Activated CD4-positive, alpha-beta T cell treated with anti-CD3 and anti-CD28 coated beads for 36 hours (primary cell): ENCODE data around the gene LIN28B. TPM values are rescaled to one million over a fixed set of nuclear protein-coding genes. Genes with fewer than 3 reads are reported as not detected.
"Not testable (repeated sequence)": the region's sequence is repeated elsewhere in the genome, so short reads cannot be mapped to it uniquely, and the experiment has no call there.

ENCODE experiments used
- ATAC-seq: fragments of 200-7000 bp; cut with Tn5 transposase; one replicate; pipeline ENCODE4 v1.10.0; 2021; ENCODE audit warnings: mild to moderate bottlenecking, moderate library complexity
- CTCF ChIA-PET: fragments of 350-600 bp; sonication (Branson Sonifier 250); formaldehyde crosslinking; loops from one replicate; lab custom pipeline; 2021; ENCODE audit warnings: antibody characterized with exemption; lab: Charles Lee
- POLR2A ChIA-PET: fragments of 350-600 bp; sonication (Branson Sonifier 250); formaldehyde crosslinking; loops from one replicate; lab custom pipeline; 2021; ENCODE audit warnings: antibody characterized with exemption, inconsistent platforms; lab: Charles Lee
- DNase-seq: peaks from one replicate; pipeline ENCODE4 v3.0.0-alpha.2; 2020
- H3K27ac Mint-ChIP-seq: one replicate; pipeline ENCODE4 v1.8.0; 2021; ENCODE audit warnings: mixed read lengths
- H3K27me3 Mint-ChIP-seq: one replicate; pipeline ENCODE4 v1.8.0; 2021; ENCODE audit warnings: mixed read lengths
- H3K36me3 Mint-ChIP-seq: one replicate; pipeline ENCODE4 v1.8.0; 2021; ENCODE audit warnings: low read depth, mixed read lengths
- H3K4me1 Mint-ChIP-seq: one replicate; pipeline ENCODE4 v1.8.0; 2021; ENCODE audit warnings: mixed read lengths
- H3K4me3 Mint-ChIP-seq: one replicate; pipeline ENCODE4 v1.8.0; 2021; ENCODE audit warnings: mild to moderate bottlenecking, moderate library complexity, mixed read lengths
- H3K9me3 Mint-ChIP-seq: one replicate; pipeline ENCODE4 v1.8.0; 2021; ENCODE audit warnings: low read depth, mixed read lengths
- intact Hi-C, 2 experiments: fragments of 100-400 bp; cut with DNase I in 1 of 2; cut with micrococcal nuclease in 1 of 2; formaldehyde crosslinking; loops; one replicate each; pipeline versions ENCODE4 v1.14.2 to v1.15.1; 2022 to 2024; cut with DNase I, micrococcal nuclease
- total RNA-seq, 2 experiments: library from RNA; stranded (reverse); gene quantifications; one replicate each; pipeline ENCODE4 v1.2.3, GENCODE V29; 2021

The LIN28B gene
- total RNA-seq, 2 experiments from 2014 or later, result not detected

- no peak overlapping the region for H3K4me3 Mint-ChIP-seq
These were observed 33.2 kb downstream of the LIN28B start for GRCh38 chr6:104990085-104990484.

DNA sequence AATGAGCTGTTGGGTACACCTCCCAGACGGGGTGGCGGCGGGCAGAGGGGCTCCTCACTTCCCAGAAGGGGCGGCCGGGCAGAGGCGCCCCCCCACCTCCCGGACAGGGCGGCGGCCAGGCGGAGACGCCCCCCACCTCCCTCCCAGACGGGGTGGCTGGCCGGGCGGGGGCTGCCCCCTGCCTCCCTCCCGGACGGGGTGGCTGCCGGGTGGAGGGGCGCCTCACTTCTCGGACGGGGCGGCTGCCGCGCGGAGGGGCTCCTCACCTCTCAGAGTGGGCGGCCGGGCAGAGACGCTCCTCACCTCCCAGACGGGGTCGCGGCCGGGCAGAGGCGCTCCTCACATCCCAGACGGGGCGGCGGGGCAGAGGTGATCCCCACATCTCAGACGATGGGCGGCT lies 34.2 kb downstream of the LIN28B start:
- H3K36me3 Mint-ChIP-seq, intact Hi-C loops, H3K4me3 Mint-ChIP-seq: not testable (repeated sequence)

More at GRCh38 chr6:104990085-104990484, 33.2 kb downstream of the LIN28B start:
- ChIA-PET CTCF (no interaction called here), POLR2A (no interaction called here)
- no peak for ATAC-seq
- H3K36me3 Mint-ChIP-seq, result no peaks in the 10 kb centered on the region
- intact Hi-C loops, result no loop called here
- H3K27me3 Mint-ChIP-seq, result peaks cover 4% of the 10 kb centered on the region
- H3K4me1 Mint-ChIP-seq, result no peaks in the 10 kb centered on the region
- DNase-seq, result no peak
- no peaks in the 10 kb centered on the region for H3K9me3 Mint-ChIP-seq
- no peak overlapping the region for H3K27ac Mint-ChIP-seq

GRCh38 chr6:104993576-104993975 lies 36.7 kb downstream of the LIN28B start:
- POLR2A ChIA-PET, CTCF ChIA-PET: not testable (repeated sequence)

More for the DNA sequence above, 34.2 kb downstream of the LIN28B start:
- H3K27me3 Mint-ChIP-seq, DNase-seq, H3K27ac Mint-ChIP-seq, CTCF ChIA-PET, ATAC-seq, H3K9me3 Mint-ChIP-seq, POLR2A ChIA-PET, H3K4me1 Mint-ChIP-seq: not testable (repeated sequence)

GRCh38 chr6:104995989-104996617 lies 39.2 kb downstream of the LIN28B start:
- CTCF ChIA-PET, result interaction anchor here (0.6 kb wide), 1 partner anchor 16 kb away, joined by 3 read pairs; no protein-coding TSS in a partner anchor
- no peaks in the 10 kb centered on the region for H3K4me1 Mint-ChIP-seq
- POLR2A ChIA-PET, result no interaction called here
- intact Hi-C loops, result no loop called here
- no peak for DNase-seq
- no peak for ATAC-seq
- H3K36me3 Mint-ChIP-seq, result no peaks in the 10 kb centered on the region
- no peaks in the 10 kb centered on the region for H3K9me3 Mint-ChIP-seq
- no peak overlapping the region for H3K27ac Mint-ChIP-seq
- no peak overlapping the region for H3K4me3 Mint-ChIP-seq
- peaks cover 2% of the 10 kb centered on the region for H3K27me3 Mint-ChIP-seq

More at GRCh38 chr6:104993576-104993975, 36.7 kb downstream of the LIN28B start:
- H3K27ac Mint-ChIP-seq, H3K4me3 Mint-ChIP-seq, H3K4me1 Mint-ChIP-seq, DNase-seq, intact Hi-C loops, H3K9me3 Mint-ChIP-seq, H3K27me3 Mint-ChIP-seq, H3K36me3 Mint-ChIP-seq, ATAC-seq: not testable (repeated sequence)

- H3K36me3 Mint-ChIP-seq, result no peaks in the 10 kb centered on the region
- CTCF ChIA-PET, result interaction anchor here (0.5 kb wide), 1 partner anchor 156 kb away, joined by 3 read pairs; no protein-coding TSS in a partner anchor
- no peak for DNase-seq
- H3K9me3 Mint-ChIP-seq, result no peaks in the 10 kb centered on the region
- ATAC-seq, result no peak
- H3K27me3 Mint-ChIP-seq, result peaks cover 4% of the 10 kb centered on the region
- H3K4me3 Mint-ChIP-seq, result no peak overlapping the region
- H3K4me1 Mint-ChIP-seq, result no peaks in the 10 kb centered on the region
- intact Hi-C loops, result no loop called here
- POLR2A ChIA-PET, result no interaction called here
- no peak overlapping the region for H3K27ac Mint-ChIP-seq
These were observed 44.2 kb downstream of the LIN28B start for GRCh38 chr6:105001063-105001462.

DNA sequence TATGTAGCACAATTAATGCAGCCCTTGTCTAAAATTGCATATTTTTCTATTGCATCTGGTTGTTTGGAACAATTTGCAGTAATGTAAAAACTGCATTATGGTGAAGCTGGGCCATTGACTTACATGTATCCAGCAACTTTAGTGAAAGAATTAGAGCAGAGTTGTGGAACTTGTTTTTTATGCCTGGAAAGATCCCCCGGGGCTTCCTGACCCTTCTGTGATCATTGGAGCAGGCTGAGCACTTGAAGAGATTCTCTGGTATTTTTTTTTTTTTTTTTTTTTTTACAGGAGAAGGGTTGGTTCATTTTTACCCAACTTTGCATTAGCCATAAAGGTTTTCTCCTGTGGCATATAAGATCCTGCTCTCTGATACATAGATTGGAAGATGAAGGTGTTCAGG lies 45.0 kb downstream of the LIN28B start:
- no peak for DNase-seq
- Mint-ChIP-seq H3K4me3 (no peak overlapping the region), H3K4me1 (no peaks in the 10 kb centered on the region), H3K27ac (no peak overlapping the region), H3K36me3 (no peaks in the 10 kb centered on the region), H3K27me3 (peaks cover 4% of the 10 kb centered on the region), H3K9me3 (no peaks in the 10 kb centered on the region)
- CTCF ChIA-PET, result no interaction called here
- POLR2A ChIA-PET, result no interaction called here
- intact Hi-C loops, result no loop called here
- no peak for ATAC-seq

DNA sequence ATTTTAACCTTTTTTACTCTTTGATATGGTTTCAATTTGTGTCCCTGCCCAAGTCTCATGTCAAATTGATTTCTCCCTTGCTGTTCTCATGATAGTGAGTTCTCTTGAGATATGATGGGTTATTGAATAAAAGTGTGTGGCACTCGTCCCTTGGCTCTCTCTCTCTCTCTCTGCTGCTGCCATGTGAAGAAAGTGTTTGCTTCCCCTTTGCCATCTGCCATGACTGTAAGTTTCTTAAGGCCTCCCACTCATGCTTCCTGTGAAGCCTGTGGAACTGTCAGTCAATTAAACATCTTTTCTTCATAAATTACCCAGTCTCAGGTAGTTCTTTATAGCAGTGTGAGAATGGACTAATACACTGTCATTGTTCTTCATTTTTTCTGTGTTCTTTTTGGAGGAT lies 48.5 kb downstream of the LIN28B start:
- no peaks in the 10 kb centered on the region for H3K4me1 Mint-ChIP-seq
- H3K27me3 Mint-ChIP-seq, result peaks cover 8% of the 10 kb centered on the region
- H3K9me3 Mint-ChIP-seq, result no peaks in the 10 kb centered on the region
- intact Hi-C loops, result no loop called here
- H3K4me3 Mint-ChIP-seq, result no peak overlapping the region
- ChIA-PET CTCF (interaction anchor here (1.1 kb wide), 1 partner anchor 37 kb away, joined by 3 read pairs; no protein-coding TSS in a partner anchor), POLR2A (no interaction called here)
- no peak overlapping the region for H3K27ac Mint-ChIP-seq
- DNase-seq (no peak), ATAC-seq (no peak)
- no peaks in the 10 kb centered on the region for H3K36me3 Mint-ChIP-seq

- ATAC-seq, CTCF ChIA-PET, POLR2A ChIA-PET, H3K27ac Mint-ChIP-seq, H3K36me3 Mint-ChIP-seq, DNase-seq, intact Hi-C loops, H3K4me1 Mint-ChIP-seq, H3K9me3 Mint-ChIP-seq, H3K4me3 Mint-ChIP-seq: not testable (repeated sequence)
- H3K27me3 Mint-ChIP-seq, result peaks cover 12% of the 10 kb centered on the region
These were observed 56.6 kb downstream of the LIN28B start for GRCh38 chr6:105013459-105013858.

- Mint-ChIP-seq H3K36me3 (no peaks in the 10 kb centered on the region), H3K4me3 (no peak overlapping the region), H3K4me1 (no peaks in the 10 kb centered on the region), H3K27me3 (peaks cover 12% of the 10 kb centered on the region), H3K9me3 (no peaks in the 10 kb centered on the region), H3K27ac (no peak overlapping the region)
- intact Hi-C loops, result no loop called here
- ATAC-seq (no peak), DNase-seq (no peak)
- POLR2A ChIA-PET, result no interaction called here
- CTCF ChIA-PET, result no interaction called here
These were observed 57.5 kb downstream of the LIN28B start for GRCh38 chr6:105014448-105014847.

DNA sequence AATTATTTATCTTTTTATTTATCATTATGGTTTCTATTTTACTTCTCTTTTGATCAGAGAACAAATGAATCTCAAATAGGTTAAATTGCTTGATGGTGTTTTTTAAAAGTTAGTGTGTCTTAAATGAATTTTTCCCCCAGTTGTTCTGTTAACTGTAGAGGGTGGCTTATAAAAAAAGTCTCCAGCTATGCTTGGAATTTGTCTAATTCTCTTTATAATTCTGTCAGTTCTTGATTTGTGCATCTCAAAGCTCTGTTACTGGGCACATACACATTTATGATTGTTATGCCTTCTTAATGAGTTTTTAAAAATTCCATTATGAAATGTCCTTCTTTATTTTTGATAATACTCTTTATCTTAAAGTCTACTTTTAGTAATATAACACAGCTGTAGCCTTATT lies 58.0 kb downstream of the LIN28B start:
- H3K4me1 Mint-ChIP-seq, result no peaks in the 10 kb centered on the region
- ChIA-PET CTCF (no interaction called here), POLR2A (no interaction called here)
- ATAC-seq (no peak), DNase-seq (no peak)
- H3K27me3 Mint-ChIP-seq, result peaks cover 9% of the 10 kb centered on the region
- no peaks in the 10 kb centered on the region for H3K9me3 Mint-ChIP-seq
- H3K27ac Mint-ChIP-seq, result no peak overlapping the region
- intact Hi-C loops, result no loop called here
- no peak overlapping the region for H3K4me3 Mint-ChIP-seq
- no peaks in the 10 kb centered on the region for H3K36me3 Mint-ChIP-seq

DNA sequence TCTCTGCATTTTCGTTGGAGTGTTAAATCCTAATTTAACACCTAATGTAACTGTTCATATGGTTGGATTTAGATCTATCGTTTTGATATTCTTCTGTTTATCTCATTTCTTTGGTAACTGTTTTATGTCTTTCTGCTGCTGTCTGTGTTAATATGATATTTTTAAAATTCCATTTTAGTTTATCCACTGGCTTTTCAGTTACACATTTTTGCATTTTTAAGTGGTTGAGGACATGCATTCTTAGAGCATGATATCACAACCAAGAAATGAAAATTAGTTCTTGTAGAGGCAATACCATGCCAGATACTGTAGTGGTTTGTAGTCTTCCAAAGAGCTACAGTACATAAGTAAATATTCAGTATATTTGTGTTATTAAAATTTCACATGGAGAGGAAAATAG lies 58.6 kb downstream of the LIN28B start:
- H3K4me3 Mint-ChIP-seq, result no peak overlapping the region
- H3K9me3 Mint-ChIP-seq, result no peaks in the 10 kb centered on the region
- H3K36me3 Mint-ChIP-seq, result no peaks in the 10 kb centered on the region
- intact Hi-C loops, result no loop called here
- ATAC-seq, result no peak
- POLR2A ChIA-PET, result no interaction called here
- peaks cover 9% of the 10 kb centered on the region for H3K27me3 Mint-ChIP-seq
- DNase-seq, result no peak
- CTCF ChIA-PET, result no interaction called here
- no peak overlapping the region for H3K27ac Mint-ChIP-seq
- no peaks in the 10 kb centered on the region for H3K4me1 Mint-ChIP-seq

- no peaks in the 10 kb centered on the region for H3K4me1 Mint-ChIP-seq
- no peak for ATAC-seq
- DNase-seq, result no peak
- no peak overlapping the region for H3K4me3 Mint-ChIP-seq
- peaks cover 22% of the 10 kb centered on the region for H3K27me3 Mint-ChIP-seq
- no peak overlapping the region for H3K27ac Mint-ChIP-seq
- no peaks in the 10 kb centered on the region for H3K9me3 Mint-ChIP-seq
- ChIA-PET CTCF (interaction anchor here (0.5 kb wide), 1 partner anchor 86 kb away, joined by 3 read pairs; no protein-coding TSS in a partner anchor), POLR2A (no interaction called here)
- H3K36me3 Mint-ChIP-seq, result no peaks in the 10 kb centered on the region
- intact Hi-C loops, result no loop called here
These were observed 62.4 kb downstream of the LIN28B start for GRCh38 chr6:105019285-105019684.
